ENCODE data around the gene MIXL1.

DNA sequence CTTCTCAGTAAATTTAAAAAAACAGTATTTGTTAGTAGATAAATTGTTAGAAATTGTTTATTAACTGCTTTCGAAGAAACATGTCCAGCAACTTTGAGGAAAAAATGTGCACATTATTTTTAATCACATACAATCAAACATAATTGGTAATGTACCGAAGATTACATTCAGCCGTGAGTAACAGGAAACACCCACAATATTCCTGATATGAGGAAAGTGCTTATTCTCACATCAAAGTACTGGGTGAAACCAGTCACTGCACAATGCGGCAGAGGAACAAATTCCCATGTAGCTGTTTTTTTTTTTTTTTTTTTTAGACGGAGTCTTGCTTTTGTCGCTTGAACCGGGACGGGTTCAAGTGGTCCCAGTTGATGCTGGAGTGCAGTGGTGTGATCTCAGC, 46.6 kb upstream of the MIXL1 start:
- TF ChIP-seq, protein P1, sequence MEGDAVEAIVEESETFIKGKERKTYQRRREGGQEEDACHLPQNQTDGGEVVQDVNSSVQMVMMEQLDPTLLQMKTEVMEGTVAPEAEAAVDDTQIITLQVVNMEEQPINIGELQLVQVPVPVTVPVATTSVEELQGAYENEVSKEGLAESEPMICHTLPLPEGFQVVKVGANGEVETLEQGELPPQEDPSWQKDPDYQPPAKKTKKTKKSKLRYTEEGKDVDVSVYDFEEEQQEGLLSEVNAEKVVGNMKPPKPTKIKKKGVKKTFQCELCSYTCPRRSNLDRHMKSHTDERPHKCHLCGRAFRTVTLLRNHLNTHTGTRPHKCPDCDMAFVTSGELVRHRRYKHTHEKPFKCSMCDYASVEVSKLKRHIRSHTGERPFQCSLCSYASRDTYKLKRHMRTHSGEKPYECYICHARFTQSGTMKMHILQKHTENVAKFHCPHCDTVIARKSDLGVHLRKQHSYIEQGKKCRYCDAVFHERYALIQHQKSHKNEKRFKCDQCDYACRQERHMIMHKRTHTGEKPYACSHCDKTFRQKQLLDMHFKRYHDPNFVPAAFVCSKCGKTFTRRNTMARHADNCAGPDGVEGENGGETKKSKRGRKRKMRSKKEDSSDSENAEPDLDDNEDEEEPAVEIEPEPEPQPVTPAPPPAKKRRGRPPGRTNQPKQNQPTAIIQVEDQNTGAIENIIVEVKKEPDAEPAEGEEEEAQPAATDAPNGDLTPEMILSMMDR (IDR thresholded peaks at IDR 0.05) = no peak
- TF ChIP-seq POLR2A (IDR thresholded peaks at IDR 0.05) = no peak

Data from adrenal gland (tissue), 5 donors.